Stomach (tissue), 4 donors: Measurements from ENCODE around the gene FZR1.

Experiments used
- CTCF ChIP-seq, 7 experiments: fragments of 450-650 bp in 4 of 7; fragments of 200-600 bp in 3 of 7; sonication (generic) in 3 of 7; IDR thresholded peaks; one replicate each; pipeline ENCODE4 v1.5.1; 2016 to 2019; ENCODE audit warnings: antibody characterized with exemption in 7 of 7, control low read depth in 2 of 7, mild to moderate bottlenecking in 1 of 7
- POLR2A ChIP-seq, 4 donors: fragments of 450-650 bp; IDR thresholded peaks; one replicate each; pipeline ENCODE4 v1.6.1; 2016; ENCODE audit warnings: antibody characterized with exemption in 4 of 4, control low read depth in 2 of 4, mild to moderate bottlenecking in 1 of 4, moderate library complexity in 1 of 4
- POLR2AphosphoS5 ChIP-seq, 3 donors: sonication (generic); formaldehyde crosslinking; IDR thresholded peaks; one replicate each; pipeline ENCODE4 v1.6.1; 2016; ENCODE audit warnings: antibody characterized with exemption in 3 of 3

- TF ChIP-seq POLR2A (IDR thresholded peaks at IDR 0.05) (no peak), POLR2AphosphoS5 (IDR thresholded peaks at IDR 0.05) (no peak), CTCF (IDR thresholded peaks at IDR 0.05) (no peak)
These were observed 43.0 kb upstream of the FZR1 start for GRCh38 chr19:3462991-3463713.
